Fibroblast of skin of right quadriceps (primary cell): ENCODE data around the gene NUP160.
"Not testable (repeated sequence)": the region's sequence is repeated elsewhere in the genome, so short reads cannot be mapped to it uniquely, and the experiment has no call there.

Source experiments
- DNase-seq: peaks from one replicate; pipeline ENCODE4 v3.0.0-alpha.2; 2013

Gene NUP160

DNA sequence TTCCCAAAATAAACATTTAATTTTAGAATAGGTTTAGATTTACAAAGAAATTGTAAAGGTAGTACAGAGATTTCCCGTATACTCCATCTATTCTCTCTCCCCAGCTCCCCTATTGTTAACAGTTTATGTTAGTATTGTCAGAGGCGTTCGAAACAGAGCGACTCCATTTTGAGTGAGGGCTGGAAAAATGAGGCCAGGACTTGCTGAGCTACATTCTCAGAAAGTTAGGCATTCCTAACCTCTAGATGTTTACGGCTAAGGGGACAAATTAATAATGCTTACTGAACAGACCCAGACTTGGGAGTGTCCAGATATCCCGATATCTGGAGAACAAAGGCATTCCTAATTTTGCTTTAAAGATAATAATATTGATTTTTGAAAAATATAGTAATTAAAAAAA lies 12.4 kb upstream of the NUP160 start:
- DNase-seq: no peak

DNA sequence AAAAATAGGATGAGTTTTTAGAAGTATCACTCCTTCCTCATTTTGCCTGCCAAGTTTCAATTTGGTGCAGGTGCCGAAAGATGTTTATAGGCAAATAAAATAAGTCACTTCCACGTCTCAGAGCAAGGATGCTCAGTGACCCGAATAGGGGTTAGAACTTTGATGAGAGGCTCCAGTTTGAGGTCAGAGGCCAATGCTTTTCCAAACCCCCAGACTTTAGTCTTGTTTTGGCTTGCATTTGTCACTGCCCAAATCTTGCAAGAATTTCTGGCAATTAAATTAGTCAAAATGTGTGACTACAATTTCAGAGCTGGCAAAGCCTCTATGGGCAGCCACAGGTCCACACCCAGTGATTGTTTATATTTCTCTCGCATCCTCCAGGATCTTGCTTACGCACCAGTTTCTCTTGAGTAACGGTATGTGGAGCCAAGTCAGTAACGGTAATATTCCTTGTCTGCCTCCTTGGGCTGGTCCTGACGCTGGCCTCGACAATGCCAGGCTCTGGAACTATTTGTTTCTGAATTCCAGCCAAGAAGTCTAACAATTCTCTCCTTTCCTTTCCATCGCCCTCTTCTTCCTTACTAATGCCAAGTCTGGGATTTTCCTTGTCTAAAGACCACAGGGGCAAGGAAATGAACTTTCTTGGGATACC lies 9.9 kb upstream of the NUP160 start:
- DNase-seq: no peak

DNA sequence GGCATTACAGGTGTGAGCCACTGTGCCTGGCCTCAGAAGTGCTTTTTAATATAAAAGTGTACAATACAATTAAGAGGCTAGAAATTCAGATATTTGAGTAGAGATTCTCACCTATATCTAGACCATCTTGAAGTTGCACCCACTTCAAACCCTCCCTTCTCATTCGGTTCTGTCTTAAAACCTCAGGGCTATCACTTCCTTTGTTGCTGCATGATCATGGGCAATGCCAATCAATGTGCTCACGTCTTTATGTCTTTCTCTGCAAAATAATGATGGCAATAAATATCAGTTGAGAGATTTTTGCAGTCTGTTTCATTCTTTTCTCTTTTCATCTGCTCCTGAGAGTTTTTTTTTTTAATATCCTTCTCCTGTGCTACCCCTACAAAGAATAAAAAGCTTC lies 9.3 kb upstream of the NUP160 start:
- no peak for DNase-seq

DNA sequence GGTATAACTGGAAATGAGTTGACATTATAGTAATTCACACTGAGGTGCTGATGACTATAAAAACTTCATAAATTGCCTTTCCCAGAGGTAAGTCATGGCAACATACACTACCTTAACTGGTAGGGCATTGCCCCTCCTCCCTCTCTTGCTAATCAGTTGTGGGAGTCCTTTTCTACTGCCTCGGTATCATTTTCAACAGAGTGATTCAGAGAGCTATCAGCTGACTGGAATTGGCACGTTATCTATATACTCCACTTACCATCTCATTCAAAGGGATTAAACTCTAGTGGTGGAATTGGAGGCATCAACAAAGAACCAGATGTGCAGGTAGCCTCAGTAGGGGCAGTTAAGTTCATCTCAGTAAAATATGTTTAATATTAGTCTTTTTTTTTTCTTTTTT lies 8.0 kb upstream of the NUP160 start:
- DNase-seq: no peak

DNA sequence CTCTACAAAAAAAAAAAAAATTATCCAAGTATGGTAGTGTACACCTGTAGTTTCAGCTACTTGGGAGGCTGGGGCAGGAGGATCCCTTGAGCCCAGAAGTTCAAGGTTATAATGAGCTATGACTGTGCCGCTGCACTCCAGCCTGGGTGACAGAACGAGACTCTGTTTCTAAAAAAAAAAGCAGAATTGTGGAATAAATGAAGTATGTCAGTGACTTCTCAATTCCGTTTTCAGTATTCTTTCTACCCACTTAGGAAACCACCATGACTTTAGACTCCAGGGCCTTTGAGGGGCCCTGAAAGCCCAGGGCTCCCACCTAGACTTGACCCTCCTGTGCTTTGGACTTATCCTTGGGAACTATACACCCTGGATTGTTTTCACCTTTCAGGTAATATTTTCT lies 6.5 kb upstream of the NUP160 start:
- DNase-seq: no peak

DNA sequence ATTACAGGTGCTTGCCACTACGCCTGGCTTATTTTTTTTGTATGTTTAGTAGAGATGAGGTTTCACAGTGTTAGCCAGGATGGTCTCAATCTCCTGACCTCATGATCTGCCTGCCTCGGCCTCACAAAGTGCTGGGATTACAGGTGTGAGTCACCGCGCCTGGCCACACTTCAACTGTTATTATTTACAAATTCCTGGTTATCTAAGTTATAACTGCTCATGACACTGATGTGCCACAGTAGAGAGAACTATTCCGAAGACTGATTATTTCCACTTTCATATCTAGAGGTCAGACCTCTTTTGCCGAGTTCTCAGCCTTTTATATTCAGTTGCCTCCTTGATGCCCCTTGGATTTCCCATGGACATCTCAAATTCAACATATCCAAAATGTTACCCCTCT lies 3.9 kb upstream of the NUP160 start:
- no peak for DNase-seq

DNA sequence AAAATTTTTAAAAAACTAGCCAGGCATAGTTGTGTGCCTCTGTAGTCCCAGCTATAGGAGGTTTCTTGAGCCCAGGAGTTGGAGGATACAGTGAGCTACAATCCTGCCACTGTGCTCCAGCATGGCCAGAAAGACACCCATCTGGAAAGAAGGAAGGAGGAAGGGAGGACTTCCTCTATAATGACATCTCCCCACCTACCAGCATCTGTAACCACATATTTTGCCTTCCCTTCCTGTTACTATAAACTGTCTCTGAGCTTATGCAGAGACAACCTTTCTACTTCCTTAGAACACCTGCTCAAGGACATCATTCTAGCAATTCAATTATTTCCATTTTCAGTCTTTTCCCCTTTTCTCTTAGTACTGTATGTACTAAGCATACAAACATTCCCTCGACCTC lies 2.2 kb upstream of the NUP160 start:
- no peak for DNase-seq

DNA sequence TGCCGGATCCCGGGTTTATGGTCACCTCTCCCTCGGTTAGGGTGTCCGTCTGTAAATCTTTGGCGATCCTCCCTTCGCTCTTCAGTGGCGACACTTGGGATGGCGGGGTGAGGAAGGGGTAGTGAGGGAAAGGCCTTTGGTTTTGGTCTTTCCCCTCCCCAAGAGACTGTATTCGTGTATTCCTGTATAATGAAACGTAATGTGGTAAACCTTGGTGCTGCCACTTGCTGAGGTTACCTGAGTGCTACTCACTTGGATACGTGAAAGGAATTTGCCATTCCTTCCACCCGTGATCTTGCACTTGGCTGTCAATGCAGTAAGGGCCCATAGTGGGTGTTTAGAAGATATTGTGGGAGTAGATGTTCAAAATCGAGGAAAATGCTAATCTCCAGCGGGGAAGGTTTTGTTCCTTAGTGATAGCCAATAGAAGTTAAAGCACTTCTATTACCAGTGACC lies 578 bp upstream of the NUP160 start:
- DNase-seq: no peak

DNA sequence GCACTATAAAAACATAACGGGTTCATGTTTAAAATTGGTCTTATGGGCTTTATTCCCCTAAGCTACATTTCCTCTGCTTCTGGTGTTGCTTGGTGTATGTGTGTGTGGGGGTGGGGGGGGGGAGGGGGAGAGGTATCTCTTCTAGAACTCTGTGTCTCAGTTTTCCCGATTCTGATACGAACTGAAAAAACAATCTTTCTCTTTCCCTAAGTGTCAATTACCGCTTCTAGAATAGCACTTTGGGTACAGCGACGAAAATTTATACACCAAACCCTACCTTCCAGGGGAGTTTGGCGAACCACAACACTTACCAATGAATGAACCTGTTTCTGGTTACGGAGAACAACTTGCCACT lies 636 bp downstream of the NUP160 start:
- no peak for DNase-seq

DNA sequence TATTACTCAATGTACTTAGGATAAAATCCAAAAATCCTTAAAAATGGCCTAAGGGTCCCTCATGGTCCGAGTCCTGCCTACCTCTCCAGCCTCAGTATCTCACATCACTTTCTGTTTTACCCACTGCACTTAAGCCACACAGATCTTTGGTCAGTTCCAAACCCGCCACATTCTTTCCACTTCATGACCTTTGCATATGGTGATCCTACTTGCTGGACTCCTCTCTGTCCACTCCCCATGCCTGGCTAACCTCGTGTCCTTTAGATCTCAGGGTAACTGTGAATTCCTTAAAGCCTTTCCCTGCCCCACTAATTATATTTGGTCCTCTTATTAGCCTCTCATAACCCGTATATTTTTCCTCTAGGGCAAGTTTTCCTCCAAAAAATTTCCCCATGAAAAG lies 1.2 kb downstream of the NUP160 start:
- DNase-seq: no peak

DNA sequence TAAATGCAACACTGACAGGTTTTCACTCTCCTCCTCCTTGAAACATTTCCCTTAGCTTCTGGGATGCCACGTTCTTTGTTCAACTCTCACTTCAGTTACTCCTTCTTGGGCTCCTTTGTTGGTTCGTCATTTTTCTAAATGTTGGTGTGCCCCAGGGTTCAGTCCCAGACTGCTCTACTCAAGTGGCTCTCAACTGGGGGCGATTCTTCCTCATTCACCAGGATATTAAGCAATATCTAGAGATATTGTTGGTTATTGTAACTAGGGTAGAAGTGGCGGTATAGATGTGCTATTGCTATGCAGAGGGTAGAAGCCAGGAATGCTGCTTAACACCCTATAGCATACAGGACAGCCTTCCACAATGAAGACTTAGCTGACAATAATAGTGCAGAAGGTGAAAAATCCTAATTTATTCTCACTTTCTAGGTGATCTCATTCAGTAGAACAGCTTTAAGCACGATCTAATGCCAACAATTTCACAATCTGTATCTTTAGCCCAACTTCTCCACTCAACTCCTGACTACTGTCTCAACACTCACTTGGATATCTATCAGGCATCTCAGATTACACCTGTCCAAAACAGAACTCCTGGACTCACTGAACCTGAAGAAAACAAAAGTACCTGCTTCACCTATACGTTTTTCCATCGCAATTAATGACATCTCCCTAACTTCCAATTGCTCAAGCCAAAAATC lies 4.6 kb downstream of the NUP160 start:
- no peak for DNase-seq

DNA sequence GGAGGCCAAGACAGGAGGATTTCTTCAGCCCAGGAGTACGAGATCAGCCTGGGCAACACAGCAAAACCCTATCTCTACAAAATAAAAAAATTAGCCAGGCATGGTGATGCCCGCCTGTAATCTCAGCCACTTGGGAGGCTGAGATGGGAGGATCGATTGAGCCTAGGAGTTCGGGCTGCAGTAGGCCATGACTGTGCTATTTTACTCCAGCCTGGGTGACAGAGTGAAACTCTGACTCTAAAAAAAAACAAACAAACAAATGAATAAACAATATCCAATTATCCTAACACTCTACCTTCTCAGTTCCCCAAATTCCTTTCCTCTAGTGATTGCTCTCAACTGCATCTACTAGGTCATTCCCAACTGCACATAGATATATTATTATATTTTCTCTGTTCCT lies 5.4 kb downstream of the NUP160 start:
- DNase-seq: no peak

DNA sequence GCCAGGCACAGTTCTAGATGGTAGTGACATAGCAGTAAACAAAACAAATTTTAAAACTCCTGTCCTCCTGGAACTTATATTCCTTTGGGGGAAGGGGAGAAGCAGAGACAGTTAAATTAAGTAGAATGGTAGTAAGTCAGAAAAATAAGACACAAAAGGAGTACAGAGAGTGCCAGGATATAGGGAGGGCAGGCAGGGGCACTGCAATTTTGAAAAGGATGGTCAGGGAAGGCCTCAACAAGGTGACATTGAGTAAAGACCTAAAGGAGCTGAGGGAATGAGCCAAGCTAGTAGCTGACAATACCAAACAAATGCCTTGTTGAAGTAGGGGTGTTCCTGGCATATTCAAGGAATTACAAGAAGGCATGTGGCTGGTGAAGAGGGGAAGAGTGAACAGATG lies 10.2 kb downstream of the NUP160 start:
- DNase-seq: no peak

DNA sequence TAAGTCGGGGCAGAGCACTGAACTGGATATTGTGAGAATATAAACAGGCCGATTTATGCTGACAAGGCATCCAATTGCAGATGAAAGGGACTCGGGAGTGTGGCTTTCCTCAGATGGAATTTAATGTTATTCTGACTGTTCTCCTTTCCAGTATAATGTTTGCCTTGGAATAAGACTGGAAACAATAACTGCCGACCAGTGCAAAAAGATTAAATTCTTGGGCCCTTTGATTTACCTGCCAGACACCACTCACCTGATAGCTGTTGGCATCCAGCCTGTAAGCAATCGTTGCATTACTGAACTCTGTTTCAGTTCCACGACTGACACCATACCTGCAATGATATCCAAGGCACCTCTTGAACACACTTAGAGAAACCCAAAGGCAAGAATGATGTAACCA lies 10.9 kb downstream of the NUP160 start:
- no peak for DNase-seq

DNA sequence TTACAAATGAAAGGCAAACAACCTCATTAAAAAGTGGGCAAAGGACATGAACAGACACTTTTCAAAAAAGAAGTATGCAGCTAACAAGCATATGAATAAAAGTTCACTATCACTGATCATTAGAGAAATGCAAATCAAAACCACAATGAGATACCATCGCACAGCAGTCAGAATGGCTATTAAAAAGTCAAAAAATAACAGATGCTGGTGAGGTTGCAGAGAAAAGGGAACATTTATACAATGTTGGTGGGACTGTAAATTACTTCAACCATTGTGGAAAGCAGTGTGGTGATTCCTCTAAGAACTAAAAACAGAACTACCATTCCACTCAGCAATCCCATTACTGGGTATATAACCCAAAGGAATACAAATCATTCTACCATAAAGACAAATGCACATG lies 18.1 kb downstream of the NUP160 start:
- DNase-seq: not testable (repeated sequence)

DNA sequence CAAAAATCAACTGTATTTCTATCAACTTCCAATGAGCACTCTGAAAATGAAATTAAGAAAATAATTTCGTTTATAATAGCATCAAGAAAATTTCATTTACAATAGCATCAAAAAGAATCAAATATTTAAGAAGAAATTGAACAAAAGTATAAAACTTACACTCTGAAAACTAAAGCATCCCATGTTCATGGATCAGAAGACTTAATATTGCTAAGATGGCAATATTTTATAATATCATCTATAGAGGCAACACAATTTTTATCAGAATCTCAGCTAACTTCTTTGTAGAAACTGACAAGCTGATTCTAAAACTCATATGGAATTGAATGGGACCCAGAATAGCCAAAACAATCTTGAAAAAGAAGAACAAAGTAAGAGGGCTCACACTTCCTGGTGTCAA lies 19.9 kb downstream of the NUP160 start:
- no peak for DNase-seq

DNA sequence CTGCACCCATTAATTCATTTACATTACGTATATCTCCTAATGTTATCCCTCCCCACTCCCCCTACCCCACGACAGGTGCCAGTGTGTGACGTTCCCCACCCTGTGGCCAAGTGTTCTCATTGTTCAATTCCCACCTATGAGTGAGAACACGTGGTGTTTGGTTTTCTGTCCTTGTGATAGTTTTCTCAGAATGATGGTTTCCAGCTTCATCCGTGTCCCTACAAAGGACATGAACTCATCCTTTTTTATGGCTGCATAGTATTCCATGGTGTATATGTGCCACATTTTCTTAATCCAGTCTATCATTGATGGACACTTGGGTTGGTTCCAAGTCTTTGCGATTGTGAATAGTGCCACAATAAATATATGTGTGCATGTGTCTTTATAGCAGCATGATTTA lies 25.5 kb downstream of the NUP160 start:
- not testable (repeated sequence) for DNase-seq

DNA sequence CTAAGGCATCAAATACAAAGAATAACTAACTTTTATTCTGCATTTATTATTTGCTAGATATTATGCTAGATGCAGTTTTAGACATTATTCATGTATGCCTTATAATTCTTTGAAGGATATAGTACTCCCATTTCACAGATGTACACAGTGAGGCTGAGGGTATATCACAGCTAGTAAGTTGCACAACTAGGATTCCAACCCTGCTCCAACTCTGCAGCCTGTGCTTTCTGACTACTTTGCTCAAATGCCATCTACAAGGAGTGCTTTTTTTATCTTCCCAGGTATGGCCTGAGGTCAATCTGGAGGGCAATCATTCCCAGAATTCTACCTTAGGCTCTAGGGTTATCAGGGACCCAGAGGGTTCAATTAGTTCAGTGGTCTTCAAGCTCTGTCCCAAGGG lies 28.4 kb downstream of the NUP160 start:
- DNase-seq: no peak

DNA sequence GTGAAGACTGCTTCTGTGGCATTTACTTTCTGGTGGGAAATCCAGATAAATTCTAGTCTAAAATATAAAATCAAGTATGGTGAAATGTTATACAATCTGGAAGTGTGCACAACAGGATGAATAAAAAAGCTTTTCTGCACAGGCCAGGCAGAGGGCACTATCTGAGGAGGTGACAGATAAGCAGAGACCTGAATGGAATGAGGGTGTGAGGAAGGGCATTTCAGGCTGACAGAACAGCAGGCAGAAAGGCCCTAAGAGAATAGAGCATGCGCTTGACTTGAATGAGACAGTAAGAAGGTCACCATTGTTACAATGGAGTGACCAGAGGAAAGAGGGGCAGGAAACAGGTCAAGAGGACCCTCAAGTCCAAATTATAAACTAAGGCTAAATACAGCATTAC lies 47.4 kb downstream of the NUP160 start:
- no peak for DNase-seq

DNA sequence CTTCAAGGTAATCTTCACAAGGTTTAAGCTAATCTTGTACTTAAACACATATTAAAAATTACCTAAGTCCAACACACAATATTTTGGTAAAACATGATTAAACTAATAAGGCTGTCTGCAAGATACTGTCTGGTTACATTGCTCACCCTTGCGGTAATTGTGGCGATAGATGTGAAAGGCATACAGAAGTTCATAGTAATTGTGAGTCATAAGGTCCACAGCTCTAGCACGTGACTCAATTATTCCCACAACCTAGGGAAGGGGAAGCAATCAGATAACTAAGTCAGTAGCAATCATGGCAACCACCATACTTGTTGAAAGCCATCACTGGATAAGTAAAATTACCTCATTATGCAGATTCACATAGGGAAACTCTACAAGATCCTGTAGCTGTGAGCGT lies 50.5 kb downstream of the NUP160 start:
- DNase-seq: peak; percentile 78

DNA sequence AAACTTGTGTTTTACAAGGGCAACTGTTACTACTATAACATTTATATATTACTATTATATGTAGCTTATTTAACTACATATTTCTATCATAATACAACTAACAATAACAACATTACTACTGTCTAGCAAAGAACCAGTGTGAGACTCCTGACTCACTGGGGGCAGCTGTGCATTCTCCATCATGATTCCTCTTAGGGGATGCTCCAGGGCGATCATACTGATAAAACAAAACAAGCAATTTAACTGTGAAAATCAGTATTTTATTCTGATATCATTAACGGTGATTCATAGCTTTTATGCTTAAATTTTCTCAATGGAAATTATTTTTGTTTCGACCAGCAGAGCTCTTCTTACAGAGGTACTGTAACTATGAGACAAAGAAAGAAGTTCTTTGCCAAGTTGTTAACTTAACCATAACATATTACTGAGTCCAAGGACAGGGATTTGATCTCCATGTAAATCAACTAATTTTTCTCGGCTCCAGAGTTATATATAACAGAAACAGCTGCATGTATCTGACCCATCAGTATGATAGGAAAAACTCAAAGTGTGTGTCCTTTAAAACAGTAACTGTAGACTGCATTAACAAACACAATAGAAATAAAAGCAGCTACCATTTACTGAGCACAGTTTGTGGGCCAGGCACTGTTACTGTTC lies 56.2 kb downstream of the NUP160 start:
- DNase-seq: no peak

DNA sequence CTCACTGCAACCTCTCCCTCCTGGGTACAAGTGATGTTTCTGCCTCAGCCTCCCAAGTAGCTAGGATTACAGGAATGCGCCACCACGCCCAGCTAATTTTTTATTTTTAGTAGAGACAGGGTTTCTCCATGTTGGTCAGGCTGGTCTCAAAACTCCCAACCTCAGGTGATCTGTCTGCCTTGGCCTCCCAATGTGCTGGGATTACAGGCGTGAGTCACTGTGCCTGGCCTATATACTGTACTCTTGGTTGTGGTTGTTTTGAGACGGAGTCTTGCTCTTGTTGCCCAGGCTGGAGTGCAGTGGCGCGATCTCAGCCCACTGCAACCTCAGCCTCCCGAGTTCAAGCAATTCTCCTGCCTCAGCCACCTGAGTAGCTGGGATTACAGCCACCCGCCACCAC lies 58.1 kb downstream of the NUP160 start:
- not testable (repeated sequence) for DNase-seq

DNA sequence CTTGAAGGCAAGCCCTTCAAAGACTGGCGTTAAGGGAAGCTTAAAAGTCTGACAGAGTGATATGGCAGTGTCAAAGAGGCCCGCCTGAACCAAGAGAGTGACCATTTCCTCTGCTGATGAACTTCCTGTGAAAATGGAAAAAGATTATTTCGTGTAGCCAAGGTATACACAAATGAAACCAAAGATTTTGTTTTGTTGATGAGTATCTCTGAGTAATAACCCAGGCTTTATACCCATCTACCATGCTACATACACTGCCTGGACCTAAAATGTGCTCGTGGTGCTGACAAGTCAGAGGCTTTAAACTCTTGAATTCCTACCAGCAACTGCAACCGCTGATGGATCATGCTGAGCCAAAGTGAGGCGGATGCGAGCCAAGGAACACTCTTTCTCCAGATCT lies 60.0 kb downstream of the NUP160 start:
- no peak for DNase-seq

DNA sequence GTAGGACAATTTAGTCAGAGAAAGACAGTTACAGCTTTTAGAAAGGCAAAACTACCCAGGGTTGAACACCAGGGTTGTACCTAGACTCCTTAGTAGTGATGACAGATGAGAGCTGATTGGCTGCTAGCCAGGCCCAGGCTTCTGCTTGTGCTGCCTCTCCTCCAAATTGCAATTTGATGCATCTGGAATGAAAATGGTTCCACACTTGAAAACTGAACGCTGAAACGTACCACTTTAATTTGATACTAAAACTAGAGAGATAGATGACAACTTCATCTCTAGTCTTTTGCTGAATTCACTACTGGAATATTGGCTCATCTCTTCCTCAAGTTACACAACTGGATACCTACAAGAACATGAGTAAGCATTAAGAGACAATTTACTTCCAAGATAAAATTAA lies 61.8 kb downstream of the NUP160 start:
- peak; percentile 13 for DNase-seq
